ENCODE results near the gene TNFSF10.

DNA sequence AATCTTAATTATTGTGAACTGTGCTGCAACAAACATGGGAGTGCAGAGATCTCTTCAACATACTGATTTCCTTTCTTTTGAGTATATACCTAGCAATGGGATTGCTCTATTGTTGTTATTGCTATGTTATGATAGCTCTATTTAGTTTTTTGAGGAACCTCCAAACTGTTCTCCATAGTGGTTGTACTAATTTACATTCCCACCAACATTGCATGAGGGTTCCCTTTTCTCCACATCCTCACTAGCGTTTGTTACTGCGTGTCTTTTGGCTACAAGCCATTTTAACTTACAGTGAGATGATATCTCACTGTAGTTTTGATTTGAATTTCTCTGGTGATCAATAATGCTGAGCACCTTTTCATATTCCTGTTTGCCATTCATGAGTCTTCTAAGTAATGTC lies 45.5 kb upstream of the TNFSF10 start:
- TF ChIP-seq, protein P1, sequence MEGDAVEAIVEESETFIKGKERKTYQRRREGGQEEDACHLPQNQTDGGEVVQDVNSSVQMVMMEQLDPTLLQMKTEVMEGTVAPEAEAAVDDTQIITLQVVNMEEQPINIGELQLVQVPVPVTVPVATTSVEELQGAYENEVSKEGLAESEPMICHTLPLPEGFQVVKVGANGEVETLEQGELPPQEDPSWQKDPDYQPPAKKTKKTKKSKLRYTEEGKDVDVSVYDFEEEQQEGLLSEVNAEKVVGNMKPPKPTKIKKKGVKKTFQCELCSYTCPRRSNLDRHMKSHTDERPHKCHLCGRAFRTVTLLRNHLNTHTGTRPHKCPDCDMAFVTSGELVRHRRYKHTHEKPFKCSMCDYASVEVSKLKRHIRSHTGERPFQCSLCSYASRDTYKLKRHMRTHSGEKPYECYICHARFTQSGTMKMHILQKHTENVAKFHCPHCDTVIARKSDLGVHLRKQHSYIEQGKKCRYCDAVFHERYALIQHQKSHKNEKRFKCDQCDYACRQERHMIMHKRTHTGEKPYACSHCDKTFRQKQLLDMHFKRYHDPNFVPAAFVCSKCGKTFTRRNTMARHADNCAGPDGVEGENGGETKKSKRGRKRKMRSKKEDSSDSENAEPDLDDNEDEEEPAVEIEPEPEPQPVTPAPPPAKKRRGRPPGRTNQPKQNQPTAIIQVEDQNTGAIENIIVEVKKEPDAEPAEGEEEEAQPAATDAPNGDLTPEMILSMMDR (IDR thresholded peaks at IDR 0.05) = no peak
- no peak for TF ChIP-seq EZH2 (IDR thresholded peaks at IDR 0.05; ENCODE audit: borderline replicate concordance, insufficient read depth, low read depth, low read length, poor library complexity, severe bottlenecking)
